HepG2 (cell line): ENCODE data around the gene TMEM134. TPM values are rescaled to one million over a fixed set of nuclear protein-coding genes. Genes with fewer than 3 reads are reported as not detected.

Experiments used
- ATAD3A ChIP-seq: sonication (generic); formaldehyde crosslinking; IDR thresholded peaks from 2 replicates; pipeline ENCODE4 v1.4.0; 2020; ENCODE audit warnings: missing genetic modification reagents
- ELF3 ChIP-seq: IDR thresholded peaks from 2 replicates; pipeline ENCODE4 v1.6.1; 2016; ENCODE audit warnings: missing genetic modification reagents, missing compliant biosample characterization
- GATAD2A ChIP-seq: IDR thresholded peaks from 2 replicates; pipeline ENCODE4 v1.6.1; 2016
- HOXD1 ChIP-seq: sonication (generic); formaldehyde crosslinking; IDR thresholded peaks from 2 replicates; pipeline ENCODE4 v1.5.0; 2020; ENCODE audit warnings: missing genetic modification reagents
- ISL2 ChIP-seq: sonication (generic); formaldehyde crosslinking; IDR thresholded peaks from 2 replicates; pipeline ENCODE4 v1.5.0; 2020; ENCODE audit warnings: missing genetic modification reagents
- MTF1 ChIP-seq: sonication (generic); formaldehyde crosslinking; IDR thresholded peaks from 2 replicates; pipeline ENCODE4 v1.5.0; 2020; ENCODE audit warnings: missing genetic modification reagents
- NFATC3 ChIP-seq: sonication (generic); formaldehyde crosslinking; IDR thresholded peaks from 2 replicates; pipeline ENCODE4 v1.5.1; 2020; ENCODE audit warnings: mild to moderate bottlenecking, missing genetic modification reagents
- PITX1 ChIP-seq: sonication (generic); formaldehyde crosslinking; IDR thresholded peaks from 2 replicates; pipeline ENCODE4 v1.5.1; 2020; ENCODE audit warnings: mild to moderate bottlenecking, missing genetic modification reagents
- POGZ ChIP-seq: sonication (generic); formaldehyde crosslinking; IDR thresholded peaks from 2 replicates; pipeline ENCODE4 v1.4.0; 2020; ENCODE audit warnings: mild to moderate bottlenecking, missing genetic modification reagents
- POLR2A ChIP-seq, 2 experiments: IDR thresholded peaks; 2 replicates each; pipeline ENCODE4 v1.6.1; 2011; ENCODE audit warnings: low read depth in 2 of 2, low read length in 2 of 2, mild to moderate bottlenecking in 1 of 2, moderate library complexity in 1 of 2; ENCODE audit not compliant: insufficient read depth in 1 of 2
- PRMT3 ChIP-seq: sonication (generic); formaldehyde crosslinking; IDR thresholded peaks from 2 replicates; pipeline ENCODE4 v1.8.1; 2022; ENCODE audit warnings: low read depth, mild to moderate bottlenecking, moderate library complexity, missing genetic modification reagents, borderline replicate concordance
- PTBP1 ChIP-seq: fragments of 200-400 bp; formaldehyde crosslinking; IDR thresholded peaks from 2 replicates; pipeline ENCODE4 v1.6.1; 2018; ENCODE audit warnings: low read length, low read depth; ENCODE audit not compliant: poor library complexity, severe bottlenecking
- RXRA ChIP-seq: sonication (generic); formaldehyde crosslinking; IDR thresholded peaks from 2 replicates; pipeline ENCODE4 v1.5.1; 2020; ENCODE audit warnings: missing genetic modification reagents
- ZBTB42 ChIP-seq: sonication (generic); formaldehyde crosslinking; IDR thresholded peaks from 2 replicates; pipeline ENCODE4 v1.5.0; 2020; ENCODE audit warnings: mild to moderate bottlenecking, missing genetic modification reagents
- ZFX ChIP-seq: sonication (generic); formaldehyde crosslinking; IDR thresholded peaks from 2 replicates; pipeline ENCODE4 v1.4.0; 2020; ENCODE audit warnings: mild to moderate bottlenecking, low read depth, missing genetic modification reagents, moderate library complexity
- ZNF329 ChIP-seq: sonication (generic); formaldehyde crosslinking; IDR thresholded peaks from 2 replicates; pipeline ENCODE4 v1.9.0; 2021; ENCODE audit warnings: low read depth, mild to moderate bottlenecking, missing genetic modification reagents
- ZNF335 ChIP-seq: sonication (generic); formaldehyde crosslinking; IDR thresholded peaks from 2 replicates; pipeline ENCODE4 v1.4.0; 2020; ENCODE audit warnings: missing genetic modification reagents
- ZNF446 ChIP-seq: sonication (generic); formaldehyde crosslinking; IDR thresholded peaks from 2 replicates; pipeline ENCODE4 v1.5.0; 2020; ENCODE audit warnings: mild to moderate bottlenecking, missing genetic modification reagents
- polyA plus RNA-seq, 8 experiments: library from polyadenylated mRNA; depleted of rRNA in 3 of 8; stranded (reverse) in 7 of 8; unstranded in 1 of 8; fragments of >200 nt; fragmentation: Illumina TruSeq in 4 of 8; extraction: Trizol in 4 of 8; gene quantifications; 2 replicates each; pipeline versions ENCODE4 v1.2.1 to v1.2.3, GENCODE V29; 2011 to 2016; ENCODE audit warnings: low read depth in 4 of 8, missing spikeins in 1 of 8, mixed read lengths in 1 of 8; ENCODE audit not compliant: insufficient read depth in 1 of 8
- total RNA-seq, 5 experiments: library from RNA; depleted of rRNA; stranded (reverse); fragments of >200 nt; fragmentation: Illumina TruSeq; extraction: Trizol; gene quantifications; 2 replicates each; pipeline ENCODE4 v1.2.3, GENCODE V29; 2016; ENCODE audit warnings: low read depth in 1 of 5
- TF ChIP-seq, protein P1 (sequence below): sonication (generic); formaldehyde crosslinking; IDR thresholded peaks from 2 replicates; pipeline ENCODE4 v1.4.0; 2020; ENCODE audit warnings: mild to moderate bottlenecking, missing genetic modification reagents
- TF ChIP-seq, protein P2 (sequence below): sonication (generic); formaldehyde crosslinking; IDR thresholded peaks from 2 replicates; pipeline ENCODE4 v1.5.1; 2020; ENCODE audit warnings: missing genetic modification reagents, mild to moderate bottlenecking, borderline replicate concordance
- TF ChIP-seq, protein P3 (sequence below): sonication (generic); formaldehyde crosslinking; IDR thresholded peaks from 2 replicates; pipeline ENCODE4 v1.4.0; 2020; ENCODE audit warnings: low read depth, mild to moderate bottlenecking, missing genetic modification reagents
- TF ChIP-seq, protein P4 (sequence below): sonication (generic); formaldehyde crosslinking; IDR thresholded peaks from 2 replicates; pipeline ENCODE4 v1.4.0; 2020; ENCODE audit warnings: missing genetic modification reagents

Gene TMEM134
- total and polyA plus RNA-seq, 2 of the 13 experiments (the other 11 are each of a cell fraction or from before 2014, with no cell fraction given), result 6.9 to 26.9 TPM

DNA sequence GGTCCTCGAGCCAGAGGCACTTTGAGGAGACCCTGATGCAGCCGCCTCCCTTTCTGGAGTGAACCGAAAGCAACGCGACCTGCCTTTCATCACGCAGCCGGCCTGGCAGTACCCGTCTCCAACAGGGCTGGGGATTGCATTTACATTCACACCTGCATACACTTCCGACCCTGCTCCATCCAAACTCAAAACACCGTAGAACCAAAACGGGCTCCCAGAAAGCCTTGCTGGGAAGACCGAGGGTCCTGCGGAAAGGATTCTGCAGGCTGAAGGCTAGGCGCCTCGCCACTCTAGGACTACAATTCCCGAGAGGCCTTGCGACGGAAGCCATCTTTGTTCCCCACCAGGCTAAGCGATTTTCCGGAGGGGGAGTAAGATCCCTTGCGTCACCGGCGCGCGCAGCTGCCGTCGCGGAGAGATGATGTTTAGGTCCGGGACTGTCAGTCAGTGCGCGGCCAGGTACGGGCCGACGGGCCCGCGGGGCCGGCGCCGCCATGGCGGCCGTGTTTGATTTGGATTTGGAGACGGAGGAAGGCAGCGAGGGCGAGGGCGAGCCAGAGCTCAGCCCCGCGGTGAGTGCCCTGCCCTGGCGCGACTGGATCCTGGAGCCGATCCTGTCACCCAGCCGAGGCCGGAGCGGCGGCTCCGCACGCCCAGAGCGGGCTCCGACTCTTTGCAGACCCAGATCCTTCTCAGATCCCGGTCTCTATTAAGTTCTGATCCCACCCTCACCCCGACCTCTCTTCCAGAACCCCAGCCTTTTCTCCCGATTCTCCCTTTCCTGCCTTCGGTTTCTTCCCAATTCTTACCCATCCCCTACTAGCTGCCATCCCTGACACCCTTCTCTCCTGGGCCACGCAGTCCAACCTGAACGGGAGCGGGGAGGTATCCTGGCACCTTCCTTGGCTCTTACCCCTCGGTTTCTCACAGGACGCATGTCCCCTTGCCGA lies 40.7 kb downstream of the TMEM134 start, which contains the start of gene RPS6KB2 (continued):
- TF ChIP-seq, protein P1, sequence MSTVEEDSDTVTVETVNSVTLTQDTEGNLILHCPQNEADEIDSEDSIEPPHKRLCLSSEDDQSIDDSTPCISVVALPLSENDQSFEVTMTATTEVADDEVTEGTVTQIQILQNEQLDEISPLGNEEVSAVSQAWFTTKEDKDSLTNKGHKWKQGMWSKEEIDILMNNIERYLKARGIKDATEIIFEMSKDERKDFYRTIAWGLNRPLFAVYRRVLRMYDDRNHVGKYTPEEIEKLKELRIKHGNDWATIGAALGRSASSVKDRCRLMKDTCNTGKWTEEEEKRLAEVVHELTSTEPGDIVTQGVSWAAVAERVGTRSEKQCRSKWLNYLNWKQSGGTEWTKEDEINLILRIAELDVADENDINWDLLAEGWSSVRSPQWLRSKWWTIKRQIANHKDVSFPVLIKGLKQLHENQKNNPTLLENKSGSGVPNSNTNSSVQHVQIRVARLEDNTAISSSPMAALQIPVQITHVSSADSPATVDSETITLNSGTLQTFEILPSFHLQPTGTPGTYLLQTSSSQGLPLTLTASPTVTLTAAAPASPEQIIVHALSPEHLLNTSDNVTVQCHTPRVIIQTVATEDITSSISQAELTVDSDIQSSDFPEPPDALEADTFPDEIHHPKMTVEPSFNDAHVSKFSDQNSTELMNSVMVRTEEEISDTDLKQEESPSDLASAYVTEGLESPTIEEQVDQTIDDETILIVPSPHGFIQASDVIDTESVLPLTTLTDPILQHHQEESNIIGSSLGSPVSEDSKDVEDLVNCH (CRISPR knock-in tag), result 0 out of 2 replicates have a peak, but pooled peaks have one; percentile 21
- TF ChIP-seq ISL2 (CRISPR knock-in tag) (peak; percentile 82), ZFX (CRISPR knock-in tag) (peak; percentile 94), GATAD2A (CRISPR knock-in tag) (peak; percentile 37; the same call in 1 of the 2 replicates), ZNF446 (0 out of 2 replicates have a peak, but pooled peaks have one; percentile 64), PTBP1 (no peak), HOXD1 (CRISPR knock-in tag) (peak; percentile 79; the same call in 1 of the 2 replicates), RXRA (CRISPR knock-in tag) (no peak), NFATC3 (CRISPR knock-in tag) (no peak), ZBTB42 (CRISPR knock-in tag) (peak; percentile 19; the same call in 1 of the 2 replicates), POGZ (CRISPR knock-in tag) (peak; percentile 80), ZNF335 (CRISPR knock-in tag) (peak; percentile 94), ZNF329 (CRISPR knock-in tag) (peak; percentile 5; the same call in 1 of the 2 replicates), MTF1 (CRISPR knock-in tag) (peak; percentile 56; the same call in 1 of the 2 replicates), PITX1 (CRISPR knock-in tag) (peak; percentile 75), POLR2A (IDR thresholded peaks at IDR 0.05; ENCODE audit: insufficient read depth in 1 of 2, low read depth in 2 of 2, low read length in 2 of 2) (peak; percentile 80), PRMT3 (no peak), ELF3 (CRISPR knock-in tag) (peak; percentile 79), ATAD3A (no peak)
- TF ChIP-seq, protein P2, sequence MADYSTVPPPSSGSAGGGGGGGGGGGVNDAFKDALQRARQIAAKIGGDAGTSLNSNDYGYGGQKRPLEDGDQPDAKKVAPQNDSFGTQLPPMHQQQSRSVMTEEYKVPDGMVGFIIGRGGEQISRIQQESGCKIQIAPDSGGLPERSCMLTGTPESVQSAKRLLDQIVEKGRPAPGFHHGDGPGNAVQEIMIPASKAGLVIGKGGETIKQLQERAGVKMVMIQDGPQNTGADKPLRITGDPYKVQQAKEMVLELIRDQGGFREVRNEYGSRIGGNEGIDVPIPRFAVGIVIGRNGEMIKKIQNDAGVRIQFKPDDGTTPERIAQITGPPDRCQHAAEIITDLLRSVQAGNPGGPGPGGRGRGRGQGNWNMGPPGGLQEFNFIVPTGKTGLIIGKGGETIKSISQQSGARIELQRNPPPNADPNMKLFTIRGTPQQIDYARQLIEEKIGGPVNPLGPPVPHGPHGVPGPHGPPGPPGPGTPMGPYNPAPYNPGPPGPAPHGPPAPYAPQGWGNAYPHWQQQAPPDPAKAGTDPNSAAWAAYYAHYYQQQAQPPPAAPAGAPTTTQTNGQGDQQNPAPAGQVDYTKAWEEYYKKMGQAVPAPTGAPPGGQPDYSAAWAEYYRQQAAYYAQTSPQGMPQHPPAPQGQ (CRISPR knock-in tag), result no peak
- TF ChIP-seq, protein P3, sequence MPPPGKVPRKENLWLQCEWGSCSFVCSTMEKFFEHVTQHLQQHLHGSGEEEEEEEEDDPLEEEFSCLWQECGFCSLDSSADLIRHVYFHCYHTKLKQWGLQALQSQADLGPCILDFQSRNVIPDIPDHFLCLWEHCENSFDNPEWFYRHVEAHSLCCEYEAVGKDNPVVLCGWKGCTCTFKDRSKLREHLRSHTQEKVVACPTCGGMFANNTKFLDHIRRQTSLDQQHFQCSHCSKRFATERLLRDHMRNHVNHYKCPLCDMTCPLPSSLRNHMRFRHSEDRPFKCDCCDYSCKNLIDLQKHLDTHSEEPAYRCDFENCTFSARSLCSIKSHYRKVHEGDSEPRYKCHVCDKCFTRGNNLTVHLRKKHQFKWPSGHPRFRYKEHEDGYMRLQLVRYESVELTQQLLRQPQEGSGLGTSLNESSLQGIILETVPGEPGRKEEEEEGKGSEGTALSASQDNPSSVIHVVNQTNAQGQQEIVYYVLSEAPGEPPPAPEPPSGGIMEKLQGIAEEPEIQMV (CRISPR knock-in tag), result 0 out of 2 replicates have a peak, but pooled peaks have one; percentile 50
- TF ChIP-seq, protein P4, sequence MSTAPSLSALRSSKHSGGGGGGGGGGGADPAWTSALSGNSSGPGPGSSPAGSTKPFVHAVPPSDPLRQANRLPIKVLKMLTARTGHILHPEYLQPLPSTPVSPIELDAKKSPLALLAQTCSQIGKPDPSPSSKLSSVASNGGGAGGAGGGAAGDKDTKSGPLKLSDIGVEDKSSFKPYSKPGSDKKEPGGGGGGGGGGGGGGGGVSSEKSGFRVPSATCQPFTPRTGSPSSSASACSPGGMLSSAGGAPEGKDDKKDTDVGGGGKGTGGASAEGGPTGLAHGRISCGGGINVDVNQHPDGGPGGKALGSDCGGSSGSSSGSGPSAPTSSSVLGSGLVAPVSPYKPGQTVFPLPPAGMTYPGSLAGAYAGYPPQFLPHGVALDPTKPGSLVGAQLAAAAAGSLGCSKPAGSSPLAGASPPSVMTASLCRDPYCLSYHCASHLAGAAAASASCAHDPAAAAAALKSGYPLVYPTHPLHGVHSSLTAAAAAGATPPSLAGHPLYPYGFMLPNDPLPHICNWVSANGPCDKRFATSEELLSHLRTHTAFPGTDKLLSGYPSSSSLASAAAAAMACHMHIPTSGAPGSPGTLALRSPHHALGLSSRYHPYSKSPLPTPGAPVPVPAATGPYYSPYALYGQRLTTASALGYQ (CRISPR knock-in tag), result peak; percentile 88
